Neural cell (in vitro differentiated cells): ENCODE data around the gene TSPAN17. TPM values are rescaled to one million over a fixed set of nuclear protein-coding genes. Genes with fewer than 3 reads are reported as not detected.

ENCODE experiments used
- H2AFZ ChIP-seq: fragments of 200-600, 300-800 bp; sonication (generic), shearing (Covaris generic); 2 replicates; pipeline ENCODE4 v1.6.0; 2014; ENCODE audit warnings: low read depth, mild to moderate bottlenecking, antibody characterized with exemption, low read length, moderate library complexity
- H3F3A ChIP-seq: fragments of 200-600 bp; shearing (Covaris generic); 2 replicates; pipeline ENCODE4 v1.6.1; 2016; ENCODE audit warnings: mild to moderate bottlenecking, moderate library complexity, mixed read lengths, antibody characterized with exemption, low read length; ENCODE audit not compliant: insufficient read depth, poor library complexity, severe bottlenecking
- H3K27ac ChIP-seq: fragments of 200-600, 300-800 bp; sonication (generic), shearing (Covaris generic); 2 replicates; pipeline ENCODE4 v1.5.1; 2014; ENCODE audit warnings: mild to moderate bottlenecking, low read length, moderate library complexity
- H3K27me3 ChIP-seq: fragments of 300-800, 200-600 bp; sonication (generic), shearing (Covaris generic); 2 replicates; pipeline ENCODE4 v1.6.0; 2014; ENCODE audit warnings: mild to moderate bottlenecking, low read depth, low read length, moderate library complexity; ENCODE audit not compliant: insufficient read depth
- H3K36me3 ChIP-seq: fragments of 300-800, 200-600 bp; sonication (generic), shearing (Covaris generic); 2 replicates; pipeline ENCODE4 v1.5.1; 2014; ENCODE audit warnings: mild to moderate bottlenecking, antibody characterized with exemption, low read length, moderate library complexity; ENCODE audit not compliant: insufficient read depth
- H3K4me2 ChIP-seq: fragments of 300-800, 200-600 bp; sonication (generic), shearing (Covaris generic); 2 replicates; pipeline ENCODE4 v1.6.0; 2014; ENCODE audit warnings: mild to moderate bottlenecking, low read length
- H3K4me3 ChIP-seq: fragments of 300-800, 200-600 bp; sonication (generic), shearing (Covaris generic); 2 replicates; pipeline ENCODE4 v1.5.1; 2014; ENCODE audit warnings: mild to moderate bottlenecking, low read length, moderate library complexity
- H3K79me2 ChIP-seq: fragments of 200-600 bp; shearing (Covaris generic); replicated peaks from 2 replicates; pipeline ENCODE4 v1.6.0; 2014; ENCODE audit warnings: mild to moderate bottlenecking, low read length, moderate library complexity; ENCODE audit not compliant: insufficient read depth
- H3K9ac ChIP-seq: fragments of 300-800, 200-600 bp; sonication (generic), shearing (Covaris generic); 2 replicates; pipeline ENCODE4 v1.6.1; 2016; ENCODE audit warnings: mild to moderate bottlenecking, low read length, mixed read lengths
- H3K9me2 ChIP-seq: fragments of 200-600 bp; shearing (Covaris generic); 2 replicates; pipeline ENCODE4 v1.6.1; 2016; ENCODE audit warnings: mild to moderate bottlenecking, low read length, mixed read lengths; ENCODE audit not compliant: insufficient read depth
- H3K9me3 ChIP-seq: fragments of 200-600, 300-800 bp; sonication (generic), shearing (Covaris generic); 2 replicates; pipeline ENCODE4 v1.6.1; 2016; ENCODE audit warnings: mild to moderate bottlenecking, mixed run types, low read length, moderate library complexity, mixed read lengths
- H4K20me1 ChIP-seq: fragments of 200-600 bp; shearing (Covaris generic); 2 replicates; pipeline ENCODE4 v1.6.1; 2016; ENCODE audit warnings: mild to moderate bottlenecking, mixed run types; ENCODE audit not compliant: insufficient read depth
- EP300 ChIP-seq: fragments of 450-650 bp; conservative IDR thresholded peaks from 2 replicates; pipeline ENCODE4 v1.6.1; 2014; ENCODE audit warnings: antibody characterized with exemption, mild to moderate bottlenecking, moderate library complexity; ENCODE audit not compliant: poor library complexity, severe bottlenecking
- EZH2 ChIP-seq: fragments of 200-600, 300-800 bp; shearing (Covaris generic), sonication (generic); IDR thresholded peaks from 2 replicates; pipeline ENCODE4 v1.6.1; 2014; ENCODE audit warnings: antibody characterized with exemption, low read length, borderline replicate concordance, mild to moderate bottlenecking; ENCODE audit not compliant: insufficient read depth, poor library complexity, severe bottlenecking
- MXI1 ChIP-seq: fragments of 450-650 bp; conservative IDR thresholded peaks from 2 replicates; pipeline ENCODE4 v1.6.1; 2014; ENCODE audit warnings: antibody characterized with exemption, mild to moderate bottlenecking; ENCODE audit not compliant: poor library complexity, severe bottlenecking
- POLR2AphosphoS5 ChIP-seq: IDR thresholded peaks from 2 replicates; pipeline ENCODE4 v1.6.1; 2012
- RAD21 ChIP-seq: fragments of 450-650 bp; conservative IDR thresholded peaks from 2 replicates; pipeline ENCODE4 v1.6.1; 2014; ENCODE audit warnings: antibody characterized with exemption, mild to moderate bottlenecking, moderate library complexity
- SMC3 ChIP-seq: fragments of 450-650 bp; conservative IDR thresholded peaks from 2 replicates; pipeline ENCODE4 v1.6.1; 2014; ENCODE audit warnings: antibody characterized with exemption, mild to moderate bottlenecking, moderate library complexity; ENCODE audit not compliant: poor library complexity
- TAF1 ChIP-seq: IDR thresholded peaks from 2 replicates; pipeline ENCODE4 v1.6.1; 2012; ENCODE audit warnings: low read depth
- polyA plus RNA-seq: library from polyadenylated mRNA; depleted of rRNA; stranded (reverse); fragments of >200 nt; gene quantifications from 2 replicates; pipeline ENCODE4 v1.2.3, GENCODE V29; 2014
- TF ChIP-seq, protein P1 (sequence below): IDR thresholded peaks from 2 replicates; pipeline ENCODE4 v1.6.1; 2012; ENCODE audit warnings: borderline replicate concordance
- TF ChIP-seq, protein P2 (sequence below): fragments of 450-650 bp; IDR thresholded peaks from 2 replicates; pipeline ENCODE4 v1.5.1; 2014; ENCODE audit warnings: antibody characterized with exemption, mild to moderate bottlenecking, moderate library complexity; ENCODE audit not compliant: poor library complexity, severe bottlenecking

TSPAN17 gene
- polyA plus RNA-seq, 1 donor from 2014 or later: 66.4 TPM

DNA sequence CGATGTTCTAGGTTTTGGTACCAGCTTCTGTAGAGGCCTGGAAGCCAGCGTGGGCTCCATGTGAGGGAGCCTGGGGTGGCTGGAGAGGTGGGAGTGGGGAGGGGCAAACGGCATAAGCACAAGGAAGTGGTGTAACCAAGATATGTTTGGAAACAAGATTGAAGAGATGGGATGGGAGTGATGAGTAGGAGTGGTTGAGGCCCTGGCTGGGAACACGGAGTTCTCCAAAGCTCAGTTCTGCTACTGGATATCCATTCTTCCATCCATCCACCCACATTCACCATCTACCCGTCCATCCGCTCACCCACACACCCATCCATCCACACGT lies 12.2 kb downstream of the TSPAN17 start:
- no peak overlapping the region for H3K4me3 ChIP-seq
- H3K4me2 ChIP-seq: no peak overlapping the region
- H3K9ac ChIP-seq: no peak overlapping the region
- no peaks in the 10 kb centered on the region for H3K27me3 ChIP-seq
- no peaks in the 10 kb centered on the region for H3K9me2 ChIP-seq
- TF ChIP-seq EZH2 (no peak), POLR2AphosphoS5 (no peak), SMC3 (no peak), EP300 (no peak), MXI1 (no peak), RAD21 (no peak), TAF1 (no peak)
- TF ChIP-seq, protein P1, sequence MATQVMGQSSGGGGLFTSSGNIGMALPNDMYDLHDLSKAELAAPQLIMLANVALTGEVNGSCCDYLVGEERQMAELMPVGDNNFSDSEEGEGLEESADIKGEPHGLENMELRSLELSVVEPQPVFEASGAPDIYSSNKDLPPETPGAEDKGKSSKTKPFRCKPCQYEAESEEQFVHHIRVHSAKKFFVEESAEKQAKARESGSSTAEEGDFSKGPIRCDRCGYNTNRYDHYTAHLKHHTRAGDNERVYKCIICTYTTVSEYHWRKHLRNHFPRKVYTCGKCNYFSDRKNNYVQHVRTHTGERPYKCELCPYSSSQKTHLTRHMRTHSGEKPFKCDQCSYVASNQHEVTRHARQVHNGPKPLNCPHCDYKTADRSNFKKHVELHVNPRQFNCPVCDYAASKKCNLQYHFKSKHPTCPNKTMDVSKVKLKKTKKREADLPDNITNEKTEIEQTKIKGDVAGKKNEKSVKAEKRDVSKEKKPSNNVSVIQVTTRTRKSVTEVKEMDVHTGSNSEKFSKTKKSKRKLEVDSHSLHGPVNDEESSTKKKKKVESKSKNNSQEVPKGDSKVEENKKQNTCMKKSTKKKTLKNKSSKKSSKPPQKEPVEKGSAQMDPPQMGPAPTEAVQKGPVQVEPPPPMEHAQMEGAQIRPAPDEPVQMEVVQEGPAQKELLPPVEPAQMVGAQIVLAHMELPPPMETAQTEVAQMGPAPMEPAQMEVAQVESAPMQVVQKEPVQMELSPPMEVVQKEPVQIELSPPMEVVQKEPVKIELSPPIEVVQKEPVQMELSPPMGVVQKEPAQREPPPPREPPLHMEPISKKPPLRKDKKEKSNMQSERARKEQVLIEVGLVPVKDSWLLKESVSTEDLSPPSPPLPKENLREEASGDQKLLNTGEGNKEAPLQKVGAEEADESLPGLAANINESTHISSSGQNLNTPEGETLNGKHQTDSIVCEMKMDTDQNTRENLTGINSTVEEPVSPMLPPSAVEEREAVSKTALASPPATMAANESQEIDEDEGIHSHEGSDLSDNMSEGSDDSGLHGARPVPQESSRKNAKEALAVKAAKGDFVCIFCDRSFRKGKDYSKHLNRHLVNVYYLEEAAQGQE: no peak
- TF ChIP-seq, protein P2, sequence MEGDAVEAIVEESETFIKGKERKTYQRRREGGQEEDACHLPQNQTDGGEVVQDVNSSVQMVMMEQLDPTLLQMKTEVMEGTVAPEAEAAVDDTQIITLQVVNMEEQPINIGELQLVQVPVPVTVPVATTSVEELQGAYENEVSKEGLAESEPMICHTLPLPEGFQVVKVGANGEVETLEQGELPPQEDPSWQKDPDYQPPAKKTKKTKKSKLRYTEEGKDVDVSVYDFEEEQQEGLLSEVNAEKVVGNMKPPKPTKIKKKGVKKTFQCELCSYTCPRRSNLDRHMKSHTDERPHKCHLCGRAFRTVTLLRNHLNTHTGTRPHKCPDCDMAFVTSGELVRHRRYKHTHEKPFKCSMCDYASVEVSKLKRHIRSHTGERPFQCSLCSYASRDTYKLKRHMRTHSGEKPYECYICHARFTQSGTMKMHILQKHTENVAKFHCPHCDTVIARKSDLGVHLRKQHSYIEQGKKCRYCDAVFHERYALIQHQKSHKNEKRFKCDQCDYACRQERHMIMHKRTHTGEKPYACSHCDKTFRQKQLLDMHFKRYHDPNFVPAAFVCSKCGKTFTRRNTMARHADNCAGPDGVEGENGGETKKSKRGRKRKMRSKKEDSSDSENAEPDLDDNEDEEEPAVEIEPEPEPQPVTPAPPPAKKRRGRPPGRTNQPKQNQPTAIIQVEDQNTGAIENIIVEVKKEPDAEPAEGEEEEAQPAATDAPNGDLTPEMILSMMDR: no peak
- no peaks in the 10 kb centered on the region for H3F3A ChIP-seq
- no peak overlapping the region for H3K27ac ChIP-seq
- no peak overlapping the region for H2AFZ ChIP-seq
- no peaks in the 10 kb centered on the region for H3K9me3 ChIP-seq
- H4K20me1 ChIP-seq: no peaks in the 10 kb centered on the region
- H3K36me3 ChIP-seq: no peaks in the 10 kb centered on the region
- H3K79me2 ChIP-seq: no peaks in the 10 kb centered on the region

DNA sequence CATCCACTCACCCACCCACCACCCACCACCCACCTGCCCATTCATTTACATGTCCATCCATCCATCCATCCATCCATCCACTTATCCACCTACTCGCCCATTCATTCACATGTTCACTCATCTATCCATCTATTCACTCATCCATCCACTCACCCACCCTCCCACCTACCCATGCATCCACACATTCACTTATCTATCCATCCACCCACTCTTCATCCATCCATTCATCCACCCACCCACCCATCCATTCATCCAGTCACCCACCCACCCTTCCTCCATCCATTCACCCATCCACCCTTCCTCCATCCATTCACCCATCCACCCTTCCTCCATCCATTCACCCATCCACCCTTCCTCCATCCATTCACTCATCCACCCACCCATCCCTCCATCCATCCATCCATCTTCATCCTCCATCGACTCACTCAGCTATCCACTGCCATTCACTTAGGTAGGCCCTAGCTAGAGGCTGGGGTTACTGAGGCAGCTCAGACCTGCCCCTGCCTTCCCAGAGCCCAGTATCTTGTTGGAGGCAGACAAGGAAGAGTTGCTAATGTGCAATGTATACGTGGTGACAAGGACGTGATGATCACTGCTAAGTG lies 12.7 kb downstream of the TSPAN17 start:
- no peaks in the 10 kb centered on the region for H3K79me2 ChIP-seq
- H2AFZ ChIP-seq: no peak overlapping the region
- H3K9ac ChIP-seq: no peak overlapping the region
- no peaks in the 10 kb centered on the region for H4K20me1 ChIP-seq
- H3K9me2 ChIP-seq: no peaks in the 10 kb centered on the region
- H3K9me3 ChIP-seq: no peaks in the 10 kb centered on the region
- TF ChIP-seq POLR2AphosphoS5 (no peak), RAD21 (no peak), TAF1 (no peak), MXI1 (no peak), EZH2 (no peak), SMC3 (no peak), EP300 (no peak)
- TF ChIP-seq, protein P1: no peak
- TF ChIP-seq, protein P2: no peak
- H3K36me3 ChIP-seq: no peaks in the 10 kb centered on the region
- H3K27ac ChIP-seq: no peak overlapping the region
- H3K4me3 ChIP-seq: no peak overlapping the region
- H3F3A ChIP-seq: no peaks in the 10 kb centered on the region
- no peak overlapping the region for H3K4me2 ChIP-seq
- H3K27me3 ChIP-seq: no peaks in the 10 kb centered on the region
